ENCODE data around the gene ANGPT4. TPM values are rescaled to one million over a fixed set of nuclear protein-coding genes. Genes with fewer than 3 reads are reported as not detected.
"Not testable (repeated sequence)": the region's sequence is repeated elsewhere in the genome, so short reads cannot be mapped to it uniquely, and the experiment has no call there.

ANGPT4 gene
- total RNA-seq, 4 donors from 2014 or later = 0.14 TPM; not detected in 3

DNA sequence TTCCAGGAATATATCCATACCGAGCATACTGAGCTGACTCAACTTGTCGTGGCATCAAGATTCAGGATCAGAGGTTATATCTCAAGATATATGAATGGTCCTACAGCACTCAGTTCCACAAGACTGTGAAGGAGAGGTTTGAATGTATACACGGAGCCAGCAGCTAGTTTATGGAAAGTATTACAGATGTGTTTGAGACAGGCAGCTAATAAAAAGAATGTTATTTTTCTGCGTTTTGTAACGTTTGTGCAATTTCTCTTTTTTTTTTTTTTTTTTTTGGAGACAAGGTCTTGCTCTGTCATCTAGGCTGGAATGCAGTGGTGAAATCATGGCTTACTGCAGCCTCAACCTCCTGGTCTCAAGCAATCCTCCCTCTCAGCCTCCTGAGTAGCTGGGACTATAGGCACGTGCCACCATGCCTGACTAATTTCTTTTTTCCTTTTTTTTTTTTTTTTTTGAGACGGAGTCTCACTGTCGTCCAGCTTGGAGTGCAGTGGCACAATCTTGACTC lies 86.1 kb downstream of the ANGPT4 start:
- Histone ChIP-seq H3K27me3 (no peaks in the 10 kb centered on the region), H3K36me3 (no peaks in the 10 kb centered on the region), H3K9me3 (no peaks in the 10 kb centered on the region), H3K4me1 (peaks cover 3 to 15% (median 10%) of the 10 kb centered on the region in 4 donors), H3K27ac (no peak overlapping the region), H3K4me3 (no peak overlapping the region)
- DNase-seq = no peak
- TF ChIP-seq POLR2AphosphoS5 (IDR thresholded peaks at IDR 0.05) (no peak), POLR2A (IDR thresholded peaks at IDR 0.05) (no peak), EP300 (IDR thresholded peaks at IDR 0.05; ENCODE audit: low read depth) (no peak)
- TF ChIP-seq, protein P1, sequence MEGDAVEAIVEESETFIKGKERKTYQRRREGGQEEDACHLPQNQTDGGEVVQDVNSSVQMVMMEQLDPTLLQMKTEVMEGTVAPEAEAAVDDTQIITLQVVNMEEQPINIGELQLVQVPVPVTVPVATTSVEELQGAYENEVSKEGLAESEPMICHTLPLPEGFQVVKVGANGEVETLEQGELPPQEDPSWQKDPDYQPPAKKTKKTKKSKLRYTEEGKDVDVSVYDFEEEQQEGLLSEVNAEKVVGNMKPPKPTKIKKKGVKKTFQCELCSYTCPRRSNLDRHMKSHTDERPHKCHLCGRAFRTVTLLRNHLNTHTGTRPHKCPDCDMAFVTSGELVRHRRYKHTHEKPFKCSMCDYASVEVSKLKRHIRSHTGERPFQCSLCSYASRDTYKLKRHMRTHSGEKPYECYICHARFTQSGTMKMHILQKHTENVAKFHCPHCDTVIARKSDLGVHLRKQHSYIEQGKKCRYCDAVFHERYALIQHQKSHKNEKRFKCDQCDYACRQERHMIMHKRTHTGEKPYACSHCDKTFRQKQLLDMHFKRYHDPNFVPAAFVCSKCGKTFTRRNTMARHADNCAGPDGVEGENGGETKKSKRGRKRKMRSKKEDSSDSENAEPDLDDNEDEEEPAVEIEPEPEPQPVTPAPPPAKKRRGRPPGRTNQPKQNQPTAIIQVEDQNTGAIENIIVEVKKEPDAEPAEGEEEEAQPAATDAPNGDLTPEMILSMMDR (IDR thresholded peaks at IDR 0.05) = no peak
- intact Hi-C loops (cut with DNase I; ENCODE audit: low total_unique reads) (no loop called here), in situ Hi-C loops (cut with MboI; ENCODE audit: low pct_ligation_motif_present in 1 of 4, low pct_unique_long_range_greater_than_20kb in 1 of 4, low sequenced_read_pairs in 3 of 4) (loop anchor here in 1 of 4 donors (25.0 kb wide), 1 partner anchor 282 kb away; the partner anchor contains the start of gene PSMF1)
- 68 to 77% methylated on average over 6 to 8 of the region's 8 CpGs for WGBS, 2 donors (ENCODE audit: low coverage in 1 of 2)

DNA sequence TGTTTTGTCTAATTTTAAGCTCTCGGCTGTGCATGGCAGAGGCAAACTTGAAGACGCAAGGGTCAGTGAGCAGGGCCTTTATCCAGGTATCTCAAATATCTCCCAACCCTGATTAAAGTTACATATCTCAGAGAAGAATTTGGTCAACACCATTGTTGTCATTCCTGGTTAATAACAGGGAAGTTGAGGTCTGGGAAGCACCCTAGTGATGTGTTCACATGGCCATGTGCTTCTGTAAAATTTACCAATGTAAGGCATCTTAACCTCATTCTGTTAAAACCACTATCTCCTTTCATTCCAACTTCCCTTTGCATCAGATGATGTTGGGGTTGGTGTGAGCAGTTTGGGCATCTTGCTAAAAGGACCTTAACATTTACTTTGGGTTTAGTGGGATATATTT lies 86.6 kb downstream of the ANGPT4 start:
- Histone ChIP-seq H3K27me3 (no peaks in the 10 kb centered on the region), H3K9me3 (no peaks in the 10 kb centered on the region), H3K36me3 (no peaks in the 10 kb centered on the region), H3K4me3 (no peak overlapping the region), H3K4me1 (peaks cover 0 to 11% (median 7%) of the 10 kb centered on the region in 4 donors), H3K27ac (peak overlapping the region in 1 of 4 donors; percentile 9)
- 94 to 100% methylated on average over 2 of the region's 2 CpGs for WGBS, 2 donors (ENCODE audit: low coverage in 1 of 2)
- intact Hi-C loops (cut with DNase I; ENCODE audit: low total_unique reads) (no loop called here), in situ Hi-C loops (cut with MboI; ENCODE audit: low pct_ligation_motif_present in 1 of 4, low pct_unique_long_range_greater_than_20kb in 1 of 4, low sequenced_read_pairs in 3 of 4) (loop anchor here in 1 of 4 donors (25.0 kb wide), 1 partner anchor 283 kb away; the partner anchor contains the start of gene PSMF1)
- DNase-seq = peak; percentile 2
- no peak for TF ChIP-seq EP300 (IDR thresholded peaks at IDR 0.05; ENCODE audit: low read depth)
- no peak for TF ChIP-seq POLR2A (IDR thresholded peaks at IDR 0.05)
- TF ChIP-seq, protein P1 (IDR thresholded peaks at IDR 0.05) = no peak
- TF ChIP-seq POLR2AphosphoS5 (IDR thresholded peaks at IDR 0.05) = no peak

DNA sequence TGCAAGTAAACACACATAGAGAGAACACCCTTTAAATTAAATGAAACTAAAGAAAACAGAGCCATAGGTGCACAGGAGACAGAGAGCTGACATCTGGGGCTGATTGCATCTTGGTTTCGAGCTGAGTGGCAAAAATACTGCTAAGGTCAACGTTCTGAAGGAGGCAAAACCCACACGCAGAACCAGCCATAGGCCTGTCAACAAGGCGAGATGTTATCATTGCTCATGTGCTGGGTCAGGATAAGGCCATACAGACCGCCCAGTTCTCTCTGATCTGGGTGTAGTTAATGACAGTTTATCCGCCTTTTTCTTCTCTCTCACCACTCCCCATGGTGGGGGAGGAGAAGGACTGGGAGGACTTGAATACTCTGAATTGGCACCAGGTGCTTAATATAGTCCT lies 87.1 kb downstream of the ANGPT4 start:
- peak overlapping the region in 1 of 4 donors; percentile 9 for H3K27ac ChIP-seq
- intact Hi-C loops (cut with DNase I; ENCODE audit: low total_unique reads) = no loop called here

DNA sequence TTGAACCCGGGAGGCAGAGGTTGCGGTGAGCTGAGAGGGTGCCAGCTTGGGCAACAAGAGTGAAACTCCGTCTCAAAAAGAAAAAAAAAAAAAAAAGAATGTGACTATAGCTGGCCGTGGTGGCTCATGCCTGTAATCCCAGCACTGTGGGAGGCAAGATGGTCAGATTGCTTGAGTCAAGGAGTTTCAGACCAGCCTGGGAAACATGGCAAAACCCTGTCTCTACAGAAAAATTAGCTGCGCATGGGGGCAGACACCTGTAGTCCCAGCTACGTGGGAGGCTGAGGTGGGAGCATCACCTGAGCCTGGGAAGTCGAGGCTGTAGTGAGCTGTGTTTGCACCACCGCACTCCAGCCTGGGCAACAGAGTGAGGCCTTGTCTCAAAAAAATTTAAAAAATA lies 88.2 kb downstream of the ANGPT4 start:
- intact Hi-C loops (cut with DNase I; ENCODE audit: low total_unique reads); H3K9me3 ChIP-seq; DNase-seq; H3K27ac ChIP-seq; H3K4me3 ChIP-seq; H3K36me3 ChIP-seq; H3K4me1 ChIP-seq; H3K27me3 ChIP-seq: not testable (repeated sequence)
- WGBS, 2 donors (ENCODE audit: low coverage in 1 of 2) = 83 to 88% methylated on average over 6 to 8 of the region's 8 CpGs
- in situ Hi-C loops (cut with MboI; ENCODE audit: low pct_ligation_motif_present in 1 of 4, low pct_unique_long_range_greater_than_20kb in 1 of 4, low sequenced_read_pairs in 3 of 4) = loop anchor here in 1 of 4 donors (25.0 kb wide), 1 partner anchor 284 kb away; the partner anchor contains the start of gene PSMF1

More for the DNA sequence above, 87.1 kb downstream of the ANGPT4 start:
- 52 to 58% methylated on average over 3 to 6 of the region's 6 CpGs for WGBS, 2 donors (ENCODE audit: low coverage in 1 of 2)
- no peaks in the 10 kb centered on the region for H3K9me3 ChIP-seq
- peaks cover 0 to 5% (median 2%) of the 10 kb centered on the region in 4 donors for H3K4me1 ChIP-seq
- in situ Hi-C loops (cut with MboI; ENCODE audit: low pct_ligation_motif_present in 1 of 4, low pct_unique_long_range_greater_than_20kb in 1 of 4, low sequenced_read_pairs in 3 of 4) = loop anchor here in 1 of 4 donors (25.0 kb wide), 1 partner anchor 283 kb away; the partner anchor contains the start of gene PSMF1
- no peak overlapping the region for H3K4me3 ChIP-seq
- no peaks in the 10 kb centered on the region for H3K27me3 ChIP-seq
- peak; percentile 8 for DNase-seq
- no peak for TF ChIP-seq EP300 (IDR thresholded peaks at IDR 0.05; ENCODE audit: low read depth)
- TF ChIP-seq, protein P1 (IDR thresholded peaks at IDR 0.05) = no peak
- TF ChIP-seq POLR2AphosphoS5 (IDR thresholded peaks at IDR 0.05) = no peak
- TF ChIP-seq POLR2A (IDR thresholded peaks at IDR 0.05) = no peak
- H3K36me3 ChIP-seq = no peaks in the 10 kb centered on the region

Measured in transverse colon (tissue), 4 donors.